Fibroblast of lung (primary cell): ENCODE measurements around the gene CBLC.

Source experiments
- EZH2 ChIP-seq: IDR thresholded peaks from 2 replicates; pipeline ENCODE4 v1.5.1; 2012; ENCODE audit warnings: low read length, control low read depth, mild to moderate bottlenecking; ENCODE audit errors: missing control alignments
- TF ChIP-seq, protein P1 (sequence below), 2 donors: IDR thresholded peaks in 1 of 2; conservative IDR thresholded peaks in 1 of 2; 1 replicate in 1 of 2; 2 replicates in 1 of 2; pipeline ENCODE4 v1.5.1; 2011 to 2012; ENCODE audit warnings: low read length in 2 of 2, control low read depth in 1 of 2, inconsistent platforms in 1 of 2, low read depth in 1 of 2, mild to moderate bottlenecking in 1 of 2

- TF ChIP-seq, protein P1, sequence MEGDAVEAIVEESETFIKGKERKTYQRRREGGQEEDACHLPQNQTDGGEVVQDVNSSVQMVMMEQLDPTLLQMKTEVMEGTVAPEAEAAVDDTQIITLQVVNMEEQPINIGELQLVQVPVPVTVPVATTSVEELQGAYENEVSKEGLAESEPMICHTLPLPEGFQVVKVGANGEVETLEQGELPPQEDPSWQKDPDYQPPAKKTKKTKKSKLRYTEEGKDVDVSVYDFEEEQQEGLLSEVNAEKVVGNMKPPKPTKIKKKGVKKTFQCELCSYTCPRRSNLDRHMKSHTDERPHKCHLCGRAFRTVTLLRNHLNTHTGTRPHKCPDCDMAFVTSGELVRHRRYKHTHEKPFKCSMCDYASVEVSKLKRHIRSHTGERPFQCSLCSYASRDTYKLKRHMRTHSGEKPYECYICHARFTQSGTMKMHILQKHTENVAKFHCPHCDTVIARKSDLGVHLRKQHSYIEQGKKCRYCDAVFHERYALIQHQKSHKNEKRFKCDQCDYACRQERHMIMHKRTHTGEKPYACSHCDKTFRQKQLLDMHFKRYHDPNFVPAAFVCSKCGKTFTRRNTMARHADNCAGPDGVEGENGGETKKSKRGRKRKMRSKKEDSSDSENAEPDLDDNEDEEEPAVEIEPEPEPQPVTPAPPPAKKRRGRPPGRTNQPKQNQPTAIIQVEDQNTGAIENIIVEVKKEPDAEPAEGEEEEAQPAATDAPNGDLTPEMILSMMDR (conservative IDR thresholded peaks at IDR 0.05 in 1 of 2, IDR thresholded peaks at IDR 0.05 in 1 of 2; ENCODE audit: low read depth in 1 of 2, low read length in 2 of 2) = no peak
- TF ChIP-seq EZH2 = no peak
Measured at GRCh38 chr19:44814517-44814916, 36.8 kb downstream of the CBLC start.
